Right atrium auricular region (tissue), 2 donors: ENCODE data around the gene HLF. TPM values are rescaled to one million over a fixed set of nuclear protein-coding genes. Genes with fewer than 3 reads are reported as not detected.

Experiments used
- DNase-seq: peaks from one replicate; pipeline ENCODE4 v3.0.0-alpha.2; 2019; ENCODE audit warnings: low spot score
- H3K27ac ChIP-seq, 2 donors: fragments of 200-600 bp; sonication (generic); 1 replicate in 1 of 2; 2 replicates in 1 of 2; pipeline ENCODE4 v1.5.1; 2016 to 2019
- H3K27me3 ChIP-seq, 2 donors: fragments of 200-600 bp; sonication (generic); one replicate each; pipeline versions ENCODE4 v1.5.1 to v1.6.0; 2017 to 2019
- H3K36me3 ChIP-seq: fragments of 200-600 bp; sonication (generic); one replicate; pipeline ENCODE4 v1.5.1; 2016
- H3K4me1 ChIP-seq, 2 donors: fragments of 200-600 bp; sonication (generic); one replicate each; pipeline versions ENCODE4 v1.5.1 to v1.6.0; 2017 to 2019
- H3K4me3 ChIP-seq, 2 donors: fragments of 200-600 bp; sonication (generic); 1 replicate in 1 of 2; 2 replicates in 1 of 2; pipeline ENCODE4 v1.5.1; 2017 to 2019; ENCODE audit warnings: mild to moderate bottlenecking in 1 of 2, moderate library complexity in 1 of 2
- H3K9me3 ChIP-seq, 2 donors: fragments of 200-600 bp; sonication (generic); one replicate each; pipeline ENCODE4 v1.5.1; 2019
- CTCF ChIP-seq, 2 donors: fragments of 200-600 bp; sonication (generic); IDR thresholded peaks; one replicate each; pipeline ENCODE4 v1.5.1; 2019; ENCODE audit warnings: antibody characterized with exemption in 2 of 2
- total RNA-seq, 2 donors: library from RNA; depleted of rRNA; stranded (reverse); fragments of >200 nt; gene quantifications; one replicate each; pipeline ENCODE4 v1.1.0, GENCODE V29; 2016

The HLF gene
- total RNA-seq, 2 donors from 2014 or later: 36.9 to 38.4 TPM

GRCh38 chr17:55283256-55283965 lies 18.7 kb downstream of the HLF start:
- no peak for DNase-seq
- Histone ChIP-seq H3K27me3 (no peaks in the 10 kb centered on the region), H3K4me3 (no peak overlapping the region), H3K9me3 (no peaks in the 10 kb centered on the region), H3K4me1 (peaks cover 0 to 81% of the 10 kb centered on the region in 2 donors), H3K27ac (peak overlapping the region; percentile 89 to 95), H3K36me3 (no peaks in the 10 kb centered on the region)
- TF ChIP-seq CTCF (IDR thresholded peaks at IDR 0.05): no peak

GRCh38 chr17:55284001-55284884 lies 19.5 kb downstream of the HLF start:
- no peaks in the 10 kb centered on the region for H3K27me3 ChIP-seq
- H3K9me3 ChIP-seq: no peaks in the 10 kb centered on the region
- no peaks in the 10 kb centered on the region for H3K36me3 ChIP-seq
- no peak overlapping the region for H3K4me3 ChIP-seq
- peaks cover 0 to 82% of the 10 kb centered on the region in 2 donors for H3K4me1 ChIP-seq
- no peak for TF ChIP-seq CTCF (IDR thresholded peaks at IDR 0.05)
- peak overlapping the region; percentile 89 to 95 for H3K27ac ChIP-seq
- DNase-seq: no peak

GRCh38 chr17:55284944-55285339 lies 20.2 kb downstream of the HLF start:
- Histone ChIP-seq H3K9me3 (no peaks in the 10 kb centered on the region), H3K4me1 (peaks cover 0 to 89% of the 10 kb centered on the region in 2 donors), H3K27ac (peak overlapping the region; percentile 89 to 95), H3K27me3 (no peaks in the 10 kb centered on the region), H3K36me3 (no peaks in the 10 kb centered on the region), H3K4me3 (no peak overlapping the region)
- TF ChIP-seq CTCF (IDR thresholded peaks at IDR 0.05): no peak
- no peak for DNase-seq

GRCh38 chr17:55285340-55286301 lies 20.9 kb downstream of the HLF start:
- H3K27ac ChIP-seq: peak overlapping the region; percentile 89 to 95
- TF ChIP-seq CTCF (IDR thresholded peaks at IDR 0.05): no peak
- DNase-seq: peak; percentile 97
- no peaks in the 10 kb centered on the region for H3K9me3 ChIP-seq
- H3K36me3 ChIP-seq: no peaks in the 10 kb centered on the region
- H3K27me3 ChIP-seq: no peaks in the 10 kb centered on the region
- H3K4me3 ChIP-seq: peak overlapping the region in 1 of 2 donors; percentile 23
- peaks cover 0 to 91% of the 10 kb centered on the region in 2 donors for H3K4me1 ChIP-seq
